ENCODE measurements around the gene UPP2. TPM values are rescaled to one million over a fixed set of nuclear protein-coding genes. Genes with fewer than 3 reads are reported as not detected.
A peak's percentile ranks its signal among the peaks of the same experiment; 100 is the strongest.

UPP2 gene
- total and polyA plus RNA-seq, 2 experiments from 2014 or later, result not detected

GRCh38 chr2:158088093-158088492 lies 13.6 kb upstream of the UPP2 start:
- Histone ChIP-seq H3K9me3 (ENCODE audit: low read depth) (no peaks in the 10 kb centered on the region), H3K27me3 (no peaks in the 10 kb centered on the region), H3K4me1 (ENCODE audit: low read depth) (no peaks in the 10 kb centered on the region), H3K27ac (no peak overlapping the region), H3K4me3 (no peak overlapping the region), H3K36me3 (no peaks in the 10 kb centered on the region)
- DNase-seq (ENCODE audit: low read depth in 1 of 2, low spot score in 1 of 2), result no peak
- no peak for TF ChIP-seq CTCF (IDR thresholded peaks at IDR 0.05; ENCODE audit: low read depth, low read length)

- no peak for DNase-seq (ENCODE audit: low read depth in 1 of 2, low spot score in 1 of 2)
- Histone ChIP-seq H3K4me1 (ENCODE audit: low read depth) (no peaks in the 10 kb centered on the region), H3K27me3 (no peaks in the 10 kb centered on the region), H3K9me3 (ENCODE audit: low read depth) (no peaks in the 10 kb centered on the region), H3K4me3 (no peak overlapping the region), H3K27ac (no peak overlapping the region), H3K36me3 (no peaks in the 10 kb centered on the region)
- no peak for TF ChIP-seq CTCF (IDR thresholded peaks at IDR 0.05; ENCODE audit: low read depth, low read length)
Observed at GRCh38 chr2:158089322-158089721, 12.4 kb upstream of the UPP2 start.

- no peak for TF ChIP-seq CTCF (IDR thresholded peaks at IDR 0.05; ENCODE audit: low read depth, low read length)
- H3K9me3 ChIP-seq (ENCODE audit: low read depth), result no peaks in the 10 kb centered on the region
- no peak overlapping the region for H3K4me3 ChIP-seq
- H3K27me3 ChIP-seq, result no peaks in the 10 kb centered on the region
- H3K4me1 ChIP-seq (ENCODE audit: low read depth), result no peaks in the 10 kb centered on the region
- H3K36me3 ChIP-seq, result no peaks in the 10 kb centered on the region
- no peak overlapping the region for H3K27ac ChIP-seq
- DNase-seq (ENCODE audit: low read depth in 1 of 2, low spot score in 1 of 2), result no peak
Observed at GRCh38 chr2:158091647-158092046, 10.0 kb upstream of the UPP2 start.

- no peak overlapping the region for H3K27ac ChIP-seq
- H3K4me3 ChIP-seq, result no peak overlapping the region
- no peaks in the 10 kb centered on the region for H3K36me3 ChIP-seq
- H3K9me3 ChIP-seq (ENCODE audit: low read depth), result no peaks in the 10 kb centered on the region
- peak in 1 of 2 donors; percentile 2 for DNase-seq (ENCODE audit: low read depth in 1 of 2, low spot score in 1 of 2)
- no peak for TF ChIP-seq CTCF (IDR thresholded peaks at IDR 0.05; ENCODE audit: low read depth, low read length)
- no peaks in the 10 kb centered on the region for H3K27me3 ChIP-seq
- no peaks in the 10 kb centered on the region for H3K4me1 ChIP-seq (ENCODE audit: low read depth)
Observed at GRCh38 chr2:158094487-158095092, 7.1 kb upstream of the UPP2 start.

- Histone ChIP-seq H3K36me3 (no peaks in the 10 kb centered on the region), H3K27ac (no peak overlapping the region), H3K4me1 (ENCODE audit: low read depth) (no peaks in the 10 kb centered on the region), H3K9me3 (ENCODE audit: low read depth) (no peaks in the 10 kb centered on the region), H3K27me3 (no peaks in the 10 kb centered on the region), H3K4me3 (no peak overlapping the region)
- TF ChIP-seq CTCF (IDR thresholded peaks at IDR 0.05; ENCODE audit: low read depth, low read length), result no peak
- DNase-seq (ENCODE audit: low read depth in 1 of 2, low spot score in 1 of 2), result no peak
Observed at GRCh38 chr2:158095269-158095668, 6.4 kb upstream of the UPP2 start.

All from cardiac muscle cell (in vitro differentiated cells and primary cell).